Liver (tissue), 3 donors: ENCODE data around the gene ARSD.

Source experiments
- ATF3 ChIP-seq: IDR thresholded peaks from 2 replicates; pipeline ENCODE4 v1.6.1; 2016; ENCODE audit warnings: antibody characterized with exemption
- CTCF ChIP-seq: fragments of 150-350 bp; IDR thresholded peaks from 2 replicates; pipeline ENCODE4 v1.5.1; 2017; ENCODE audit warnings: improper control_type of control experiment, low read depth, low read length; ENCODE audit not compliant: missing input control
- EGR1 ChIP-seq, 2 donors: IDR thresholded peaks; 2 replicates each; pipeline ENCODE4 v1.6.1; 2016 to 2018; ENCODE audit warnings: antibody characterized with exemption in 2 of 2, low read depth in 2 of 2
- FOXA2 ChIP-seq: IDR thresholded peaks from 2 replicates; pipeline ENCODE4 v1.6.1; 2016; ENCODE audit warnings: antibody characterized with exemption
- GABPA ChIP-seq, 2 donors: IDR thresholded peaks in 1 of 2; conservative IDR thresholded peaks in 1 of 2; 2 replicates each; pipeline ENCODE4 v1.6.1; 2016; ENCODE audit warnings: antibody characterized with exemption in 2 of 2, mild to moderate bottlenecking in 1 of 2, moderate library complexity in 1 of 2
- MAX ChIP-seq: IDR thresholded peaks from 2 replicates; pipeline ENCODE4 v1.6.1; 2016; ENCODE audit warnings: antibody characterized with exemption
- REST ChIP-seq: IDR thresholded peaks from 2 replicates; pipeline ENCODE4 v1.6.1; 2016; ENCODE audit warnings: antibody characterized with exemption, mild to moderate bottlenecking
- RXRA ChIP-seq, 2 donors: IDR thresholded peaks; 2 replicates each; pipeline ENCODE4 v1.6.1; 2017 to 2018; ENCODE audit warnings: antibody characterized with exemption in 2 of 2, mild to moderate bottlenecking in 1 of 2
- TAF1 ChIP-seq: conservative IDR thresholded peaks from 2 replicates; pipeline ENCODE4 v1.6.1; 2016; ENCODE audit warnings: antibody characterized with exemption, mild to moderate bottlenecking
- ZBTB33 ChIP-seq: IDR thresholded peaks from 2 replicates; pipeline ENCODE4 v1.6.1; 2016; ENCODE audit warnings: antibody characterized with exemption
- donor health status: healthy.
- donor health status: healthy.

GRCh38 chrX:2962381-2962780 lies 33.2 kb upstream of the ARSD start:
- no peak for TF ChIP-seq TAF1
- no peak for TF ChIP-seq CTCF
- TF ChIP-seq RXRA (IDR thresholded peaks at IDR 0.05): no peak
- no peak for TF ChIP-seq REST
- TF ChIP-seq MAX: no peak
- TF ChIP-seq ZBTB33: no peak
- no peak for TF ChIP-seq EGR1 (IDR thresholded peaks at IDR 0.05; ENCODE audit: low read depth in 2 of 2)
- TF ChIP-seq GABPA (IDR thresholded peaks at IDR 0.05 in 1 of 2, conservative IDR thresholded peaks at IDR 0.05 in 1 of 2): no peak
- TF ChIP-seq FOXA2: no peak
- no peak for TF ChIP-seq ATF3
